ENCODE results near the gene DHX16.

The DHX16 gene

DNA sequence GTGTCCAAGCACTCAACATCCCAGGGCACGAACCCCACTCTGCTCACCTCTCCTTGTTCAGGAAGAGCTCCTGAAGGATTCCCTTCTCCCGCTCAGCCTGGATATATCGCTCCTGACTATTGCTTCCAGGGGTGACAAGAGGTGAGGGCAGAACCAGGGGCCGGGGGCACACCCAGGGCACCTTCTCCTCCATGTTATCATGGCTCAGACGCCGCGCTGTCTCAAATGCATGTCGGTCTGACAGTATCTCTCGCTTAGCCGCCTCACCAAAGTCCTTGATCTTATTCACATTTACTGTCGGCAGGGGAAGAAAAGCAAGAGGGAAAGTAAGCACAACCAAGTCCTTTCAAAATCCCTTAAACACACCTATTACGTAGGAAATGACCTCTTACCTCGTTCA, 68.8 kb downstream of the DHX16 start:
- no peaks in the 10 kb centered on the region for H3K4me1 ChIP-seq (ENCODE audit: control insufficient read depth, insufficient read depth, low read length)
- no peak overlapping the region for H3K27ac ChIP-seq (ENCODE audit: insufficient read depth, low read depth, low read length, poor library complexity, severe bottlenecking)
- no peak overlapping the region for H3K4me3 ChIP-seq (ENCODE audit: insufficient read depth, low read depth, low read length)
- H3K36me3 ChIP-seq (ENCODE audit: control insufficient read depth, insufficient read depth, low read length): peaks cover 85% of the 10 kb centered on the region
- WGBS, 2 experiments: 95 to 96% methylated on average over 13 of the region's 13 CpGs
- no peaks in the 10 kb centered on the region for H3K9me3 ChIP-seq (ENCODE audit: control insufficient read depth, low read length)
- H3K27me3 ChIP-seq (ENCODE audit: control insufficient read depth, insufficient read depth, low read length, poor library complexity, severe bottlenecking): no peaks in the 10 kb centered on the region

Data from ectodermal cell (in vitro differentiated cells).